NCI-H524 (cell line): ENCODE results near the gene AIG1.

Source experiments
- DNase-seq, 2 experiments: peaks; one replicate each; lab custom pipeline; 2025; lab: John Stamatoyannopoulos, UW

AIG1 gene

DNA sequence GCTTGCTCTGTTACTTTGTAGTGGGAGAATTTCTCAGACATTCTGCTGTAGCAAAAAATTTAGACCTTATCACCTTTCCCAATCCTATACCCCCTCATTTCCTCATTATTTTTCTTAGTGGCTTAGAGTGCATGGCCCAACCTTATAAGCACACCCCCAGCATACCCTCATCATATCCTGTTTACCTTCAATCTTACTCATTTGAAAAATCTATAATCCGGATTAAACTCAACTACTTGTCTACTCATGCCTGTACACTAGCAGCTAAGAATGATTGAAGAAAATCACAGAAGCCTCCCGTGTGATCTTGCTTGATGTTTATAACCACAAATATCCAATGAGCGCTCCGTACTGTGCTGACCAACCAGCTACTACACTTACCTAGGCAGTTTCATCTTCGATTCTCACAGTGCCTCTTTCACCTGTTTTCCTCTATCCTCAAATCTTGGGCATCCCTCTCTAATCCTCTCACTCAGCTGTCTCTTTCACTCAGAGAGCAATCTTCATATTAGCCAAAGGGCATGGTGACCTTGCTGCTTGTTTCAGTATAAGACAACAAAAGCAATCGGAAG, 36.6 kb downstream of the AIG1 start:
- DNase-seq, result peak in 1 of 2 experiments; percentile 55

DNA sequence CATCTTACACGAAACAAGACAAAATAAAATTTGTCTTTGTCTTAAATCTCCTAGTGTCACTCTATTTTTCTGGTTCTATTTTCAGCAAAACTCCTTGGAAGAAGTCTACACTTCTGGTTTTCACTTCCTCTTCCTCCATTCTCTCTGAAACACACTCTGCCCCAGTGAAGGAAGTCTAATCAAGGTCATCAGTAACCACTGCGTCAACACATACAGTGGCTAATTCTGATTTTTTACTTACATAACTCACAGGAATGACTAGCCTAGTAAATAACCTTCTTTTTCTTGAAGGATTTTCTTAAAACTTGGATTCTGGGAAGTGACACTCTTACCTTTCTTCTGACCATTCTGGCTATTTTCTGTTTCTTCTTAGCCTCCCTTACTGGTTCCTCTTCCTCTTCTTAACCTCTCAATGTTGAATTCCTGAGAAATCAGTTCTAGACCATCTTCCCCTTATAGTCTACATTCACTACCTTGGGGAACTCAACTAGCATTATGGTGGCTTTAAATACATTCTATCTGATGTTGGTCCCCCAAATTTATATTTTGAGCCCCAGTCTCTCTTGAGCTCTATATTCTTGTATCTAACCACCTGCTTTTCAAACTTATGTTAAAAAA, 37.5 kb downstream of the AIG1 start:
- no peak for DNase-seq

DNA sequence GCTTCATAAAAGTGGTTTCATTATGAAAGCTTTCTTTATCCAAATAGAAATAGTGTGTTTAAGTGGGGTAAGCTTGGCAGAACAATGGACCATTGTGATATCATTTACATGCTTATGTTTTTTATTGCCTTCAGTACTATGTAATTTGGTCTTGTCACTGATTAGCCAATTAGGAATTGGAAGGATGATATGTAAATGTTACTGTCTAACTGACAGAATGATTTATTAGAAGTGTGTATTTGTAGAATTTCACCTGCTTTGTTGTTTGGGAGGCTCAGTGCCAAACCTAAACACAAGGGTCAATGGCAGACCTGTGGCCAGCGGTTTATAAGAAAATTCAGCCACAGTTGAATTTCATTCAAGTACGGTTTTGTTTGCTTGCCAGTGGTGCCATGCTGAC, 39.0 kb downstream of the AIG1 start:
- no peak for DNase-seq

DNA sequence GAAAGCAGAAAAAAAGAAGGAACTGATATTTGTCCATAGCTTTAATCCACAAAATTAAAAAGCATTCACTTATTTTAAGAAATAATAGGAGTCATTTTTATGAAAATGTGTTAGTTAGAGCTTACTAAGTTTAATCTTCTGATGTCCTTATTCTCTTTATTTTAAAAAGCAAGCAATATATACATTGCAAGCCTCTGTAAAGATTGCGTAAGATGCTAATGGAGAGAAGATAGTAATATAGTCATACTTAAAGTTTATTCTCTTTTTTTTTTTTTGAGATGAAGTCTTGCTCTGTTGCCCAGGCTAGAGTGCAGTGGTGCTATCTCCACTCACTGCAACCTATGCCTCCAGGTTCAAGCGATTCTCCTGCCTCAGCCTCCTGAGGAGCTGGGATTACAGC, 39.7 kb downstream of the AIG1 start:
- DNase-seq, result no peak

DNA sequence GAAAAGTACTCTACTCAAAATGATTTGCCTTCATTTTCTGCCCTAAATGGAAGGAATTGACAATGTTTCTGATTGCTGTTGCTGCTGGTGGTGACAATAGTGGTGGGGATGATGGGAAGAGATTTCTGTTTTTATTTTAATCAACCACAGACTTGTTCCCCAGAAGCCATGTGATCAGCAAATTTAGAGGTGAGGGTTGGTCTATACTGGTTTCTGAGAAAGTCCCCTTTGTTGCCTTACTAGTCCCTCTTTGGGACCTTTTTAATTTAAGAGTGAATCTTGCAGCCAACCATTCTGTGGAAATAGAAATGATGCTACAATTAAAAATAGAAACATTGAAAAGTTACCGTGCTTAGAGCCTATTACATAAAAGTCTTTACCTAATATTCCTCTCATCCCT, 43.2 kb downstream of the AIG1 start:
- no peak for DNase-seq

DNA sequence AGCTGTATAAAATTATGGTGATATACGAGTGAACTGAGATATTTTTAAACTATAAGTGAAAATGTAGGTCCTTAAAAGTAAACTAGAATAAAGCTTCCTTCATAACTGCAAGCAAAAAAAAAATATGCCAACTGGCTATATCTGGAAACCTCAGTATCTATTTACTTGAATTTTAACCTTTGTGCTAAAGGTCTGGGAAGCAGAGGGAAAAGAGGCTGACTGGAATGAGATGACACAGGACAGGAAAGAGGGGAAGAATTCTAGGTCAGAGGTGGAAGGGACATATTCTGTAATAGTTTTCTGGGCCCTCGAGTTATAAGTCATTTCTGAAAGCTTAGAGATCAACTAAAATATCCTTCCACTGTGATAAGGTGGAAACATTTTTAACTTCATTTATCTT, 46.8 kb downstream of the AIG1 start:
- DNase-seq, result no peak

DNA sequence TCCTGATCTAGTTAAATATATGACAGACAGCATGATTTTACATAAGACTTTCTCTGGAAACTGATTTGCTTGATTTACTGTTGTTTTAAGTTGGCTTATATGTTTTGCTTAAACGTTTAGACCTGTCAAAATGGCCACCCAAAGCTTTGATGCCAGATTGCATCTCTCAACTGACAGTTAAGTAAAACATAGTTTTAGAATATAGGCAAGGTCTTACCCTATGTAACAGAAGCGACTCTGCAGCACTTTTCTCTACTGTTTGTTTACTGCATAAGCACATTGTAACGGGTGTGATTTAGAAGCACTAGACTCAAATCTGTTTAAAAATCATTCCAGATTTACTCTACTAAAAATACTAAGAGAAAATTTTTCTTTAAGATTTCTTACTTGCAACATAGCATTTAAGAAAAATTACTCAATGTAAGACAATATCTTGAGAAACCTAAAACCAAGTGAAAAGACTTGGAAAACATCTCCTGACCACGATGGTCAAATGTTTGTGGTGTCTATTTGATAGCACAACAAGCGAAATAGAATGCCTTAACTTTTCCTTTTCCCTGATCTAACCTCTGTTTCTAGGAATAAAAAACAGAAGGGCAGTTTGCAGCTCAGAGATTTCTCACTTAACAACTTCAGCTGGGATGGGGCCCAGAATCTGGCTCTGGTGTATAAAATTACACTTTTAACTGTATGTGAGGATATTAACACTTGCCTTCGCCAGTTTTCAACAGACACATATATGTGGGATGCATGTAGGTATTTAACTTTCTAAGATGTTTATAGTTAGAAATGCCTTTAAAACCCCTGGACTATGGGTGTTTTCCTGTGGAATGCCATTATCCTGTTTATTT, 47.4 kb downstream of the AIG1 start:
- no peak for DNase-seq

DNA sequence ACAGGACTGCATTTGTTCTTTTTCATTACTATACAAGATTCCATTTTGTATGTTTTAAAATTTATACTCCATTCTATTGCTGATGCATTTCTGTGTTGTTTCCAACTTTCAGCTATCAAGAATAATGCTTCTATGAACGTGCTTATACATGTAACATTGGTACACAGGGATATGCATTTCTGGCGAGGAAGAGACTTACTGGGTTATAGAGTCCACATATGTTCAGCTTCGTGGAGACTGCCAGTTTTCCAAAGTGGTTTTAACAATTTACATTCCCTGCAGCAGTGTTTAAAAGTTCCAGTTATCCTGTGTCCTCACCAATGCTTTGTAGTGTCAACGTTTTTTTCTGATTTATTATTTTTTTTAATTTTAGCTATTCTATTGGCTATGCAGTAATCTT, 48.5 kb downstream of the AIG1 start:
- DNase-seq, result no peak

DNA sequence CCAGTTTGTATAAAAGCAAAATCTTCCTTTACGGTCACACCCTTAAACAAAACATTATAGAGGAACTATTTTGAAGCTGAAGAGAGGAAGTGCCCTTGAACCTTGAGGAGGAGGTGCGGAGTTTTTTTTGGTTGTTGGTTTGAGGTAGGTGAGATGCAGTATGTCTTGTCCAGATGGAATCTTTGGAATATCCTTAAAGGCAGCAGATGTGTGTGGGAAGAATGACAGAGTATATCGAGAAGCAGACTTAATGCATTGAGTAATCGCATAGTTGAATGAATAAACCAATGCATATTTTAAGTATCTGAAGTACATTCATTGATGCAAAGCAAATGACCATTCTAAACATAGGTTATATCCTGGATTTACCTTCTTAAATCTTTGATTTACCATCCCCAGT, 49.9 kb downstream of the AIG1 start:
- no peak for DNase-seq

DNA sequence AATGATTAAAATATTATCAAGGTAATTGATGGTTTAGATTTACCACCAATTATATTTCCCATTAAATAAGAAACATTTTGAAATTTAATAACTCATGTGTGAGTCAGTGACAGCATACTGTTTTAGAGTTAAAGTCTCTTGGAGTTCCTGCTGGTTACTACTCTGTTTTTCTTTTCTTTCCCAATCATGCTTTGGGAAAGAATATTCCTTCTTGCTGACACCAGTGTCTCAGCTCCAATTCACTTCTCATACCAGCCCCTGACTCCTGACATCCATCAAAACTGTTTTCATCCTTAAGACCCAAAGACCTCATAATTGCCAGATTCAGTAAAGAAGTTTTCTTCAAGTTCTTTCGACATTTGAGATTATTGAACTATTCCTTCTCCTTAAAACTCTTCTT, 50.3 kb downstream of the AIG1 start:
- no peak for DNase-seq

DNA sequence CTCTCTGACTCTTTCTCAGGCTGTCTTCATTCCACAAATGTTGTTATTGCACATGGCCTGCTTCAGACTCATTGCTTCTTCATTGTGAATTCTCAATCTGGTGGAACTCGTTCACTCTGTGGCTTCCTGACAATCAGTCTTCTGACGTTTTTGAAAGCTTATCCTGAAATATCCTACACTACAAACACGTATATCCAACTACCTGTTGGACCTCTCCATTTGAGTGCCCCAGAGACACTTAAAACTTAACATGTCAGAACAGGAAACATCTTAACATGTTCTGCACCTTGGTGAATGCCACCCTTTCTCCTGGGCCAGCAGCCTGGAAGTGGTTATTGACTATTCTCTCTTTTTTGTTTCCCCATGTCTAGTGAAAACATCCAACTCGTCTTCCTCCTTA, 50.8 kb downstream of the AIG1 start:
- no peak for DNase-seq

DNA sequence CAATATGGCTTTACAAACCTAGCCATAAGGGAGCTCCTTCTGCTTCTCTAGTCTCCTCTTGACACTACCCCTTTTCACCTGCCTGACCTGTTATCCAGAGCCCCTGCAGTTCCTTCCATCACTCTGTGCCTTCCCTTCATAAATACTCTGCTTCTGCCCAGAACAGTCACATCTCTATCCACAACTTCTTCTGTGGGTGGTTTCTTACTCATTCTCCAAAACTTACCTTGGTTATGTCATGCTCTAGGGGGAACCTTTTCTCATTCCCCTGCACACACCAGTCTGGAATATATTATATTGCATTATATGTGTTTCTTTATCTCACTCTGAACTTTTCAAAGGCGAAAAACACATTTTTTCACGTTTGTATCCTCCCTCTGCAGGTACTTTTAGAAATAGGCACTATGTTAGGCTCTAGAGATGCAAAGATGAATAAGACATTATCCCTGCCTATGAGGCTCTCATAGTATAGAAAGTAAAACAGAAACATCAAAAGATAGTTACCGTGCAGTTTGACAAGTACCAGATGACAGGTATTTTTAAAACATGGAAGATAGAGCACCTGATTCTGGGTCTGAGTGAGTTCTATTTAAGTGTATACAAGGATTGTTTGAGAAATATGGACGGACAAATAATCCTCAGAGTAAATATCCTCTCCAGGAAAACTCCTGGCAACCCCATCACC, 51.5 kb downstream of the AIG1 start:
- no peak for DNase-seq

DNA sequence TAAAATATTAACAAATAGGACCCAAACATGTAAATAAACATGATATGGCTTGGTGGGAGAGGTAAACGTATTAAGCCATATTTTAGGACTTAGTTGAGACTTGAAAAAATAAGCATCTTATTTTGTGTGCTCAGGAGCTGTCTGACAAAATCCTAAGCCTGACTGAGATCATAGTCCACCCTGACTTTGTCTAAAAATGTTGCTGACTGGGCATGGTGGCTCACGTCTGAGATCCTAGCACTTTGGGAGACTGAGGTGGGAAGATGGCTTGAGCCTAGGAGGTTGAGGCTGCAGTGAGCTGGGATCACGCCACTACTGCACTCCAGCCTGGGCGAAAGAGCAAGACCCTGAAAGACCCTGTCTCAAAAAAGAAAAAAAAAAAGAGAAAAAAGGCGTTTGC, 52.1 kb downstream of the AIG1 start:
- DNase-seq, result no peak

DNA sequence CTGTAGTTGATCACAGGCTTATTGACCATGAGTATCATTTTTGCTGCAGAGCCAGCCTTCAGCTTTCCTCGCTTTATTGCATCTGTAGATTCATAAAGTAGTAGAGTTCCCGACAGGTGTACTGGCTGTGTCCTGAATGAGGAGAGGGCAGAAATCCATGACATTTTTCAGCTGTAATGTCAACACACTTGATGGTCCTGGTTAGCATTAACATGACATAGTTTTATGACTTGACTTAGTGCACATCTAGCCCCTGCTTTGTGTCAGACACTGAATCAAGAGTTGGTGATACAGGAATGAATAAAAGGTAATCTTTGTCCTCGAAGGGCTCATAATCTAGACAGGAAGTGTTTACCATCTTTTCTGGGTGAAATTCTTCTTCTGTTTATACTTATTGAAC, 55.0 kb downstream of the AIG1 start:
- no peak for DNase-seq

DNA sequence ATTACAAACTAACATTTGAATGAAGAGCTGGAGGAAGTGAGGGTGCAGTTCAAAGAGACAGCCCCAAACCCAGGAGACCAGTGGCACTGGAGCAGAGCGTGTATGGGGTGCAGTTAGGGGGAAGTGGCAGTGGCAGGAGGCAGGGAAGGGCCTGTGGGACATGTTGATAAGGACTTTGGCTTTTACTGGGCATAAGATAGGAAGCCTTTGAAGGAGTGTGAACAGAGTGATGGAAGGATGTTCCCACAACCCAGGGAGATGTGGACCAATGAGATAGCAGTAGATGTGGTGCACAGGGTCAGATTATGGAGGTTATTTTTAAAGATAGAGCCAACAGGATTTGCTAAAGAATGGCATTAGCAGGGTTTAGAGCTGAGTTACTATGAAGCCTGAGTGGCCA, 56.4 kb downstream of the AIG1 start:
- no peak for DNase-seq

DNA sequence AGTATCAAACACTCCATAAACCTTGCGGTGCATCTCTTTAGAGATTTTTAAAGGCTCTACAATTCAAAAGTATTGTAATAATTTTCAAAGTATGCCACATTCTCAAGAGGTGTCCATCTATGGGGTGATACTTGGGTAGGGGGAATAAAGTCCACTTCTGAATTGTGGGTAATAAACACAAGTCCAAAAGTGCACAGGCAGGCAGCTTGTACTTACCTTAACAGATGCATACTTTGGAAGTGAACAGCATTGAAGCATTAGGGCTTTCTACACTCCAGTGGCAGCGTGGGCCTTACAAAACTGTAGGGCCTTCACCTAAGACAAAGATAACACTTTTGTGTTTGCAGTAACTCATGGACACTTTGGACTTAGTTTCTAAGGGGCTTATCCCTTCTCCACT, 58.6 kb downstream of the AIG1 start:
- DNase-seq, result no peak

DNA sequence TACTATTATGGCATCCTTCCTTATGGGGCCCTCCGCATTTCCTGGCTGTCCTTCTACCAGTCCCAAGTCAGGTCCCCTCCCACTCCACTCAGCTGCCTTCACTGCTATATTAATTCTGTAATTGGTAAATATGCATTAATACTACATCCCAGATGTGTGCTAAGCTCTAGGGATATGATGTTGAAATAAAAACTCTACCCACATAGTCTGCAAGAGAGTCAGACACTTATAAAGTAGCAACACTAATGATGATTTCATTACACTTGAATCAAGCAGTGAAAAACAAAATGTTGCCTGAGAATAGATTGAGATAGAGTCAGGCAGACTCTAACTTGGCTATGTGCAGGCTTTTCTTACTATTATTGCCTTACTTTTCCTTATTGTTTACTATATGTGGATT, 62.4 kb downstream of the AIG1 start:
- peak in 1 of 2 experiments; percentile 22 for DNase-seq

DNA sequence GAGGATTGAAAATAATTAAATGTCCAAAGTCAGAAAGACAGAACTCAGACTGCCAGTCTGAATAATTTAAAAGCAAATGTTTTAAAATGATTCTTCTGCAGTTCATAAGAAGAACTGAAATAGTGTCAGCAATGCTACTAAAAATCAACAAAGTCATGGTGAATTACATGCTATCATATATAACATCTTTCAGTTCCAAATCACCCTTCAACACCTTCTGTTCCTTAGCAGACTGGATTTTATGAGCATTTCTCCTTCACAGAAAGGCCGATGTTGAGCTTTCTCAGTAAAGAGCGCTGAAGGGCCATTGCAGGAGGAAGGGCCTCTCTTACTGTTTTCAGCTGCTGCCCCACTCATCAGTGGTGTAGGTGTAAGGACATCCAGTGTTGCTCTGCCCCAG, 63.3 kb downstream of the AIG1 start:
- peak in 1 of 2 experiments; percentile 65 for DNase-seq

DNA sequence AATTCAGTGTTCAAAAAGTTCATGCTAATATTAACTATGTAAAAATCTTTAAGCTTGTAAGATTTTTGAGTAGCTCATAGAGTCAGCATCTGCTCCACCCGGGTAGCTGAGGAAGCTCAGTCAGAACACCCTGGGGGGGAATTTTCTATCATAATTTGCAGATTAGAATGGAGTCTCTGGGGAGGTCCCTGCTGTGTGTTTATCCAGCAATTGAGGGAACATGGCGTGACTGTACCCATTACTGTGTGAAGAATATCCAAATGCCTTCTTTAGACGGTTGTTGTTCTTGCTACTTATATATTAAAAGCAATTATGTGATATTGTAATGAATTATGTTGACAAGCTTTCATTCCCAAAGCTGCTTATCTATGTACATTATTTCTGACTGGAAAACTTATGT, 64.8 kb downstream of the AIG1 start:
- peak; percentile 76 to 86 for DNase-seq

DNA sequence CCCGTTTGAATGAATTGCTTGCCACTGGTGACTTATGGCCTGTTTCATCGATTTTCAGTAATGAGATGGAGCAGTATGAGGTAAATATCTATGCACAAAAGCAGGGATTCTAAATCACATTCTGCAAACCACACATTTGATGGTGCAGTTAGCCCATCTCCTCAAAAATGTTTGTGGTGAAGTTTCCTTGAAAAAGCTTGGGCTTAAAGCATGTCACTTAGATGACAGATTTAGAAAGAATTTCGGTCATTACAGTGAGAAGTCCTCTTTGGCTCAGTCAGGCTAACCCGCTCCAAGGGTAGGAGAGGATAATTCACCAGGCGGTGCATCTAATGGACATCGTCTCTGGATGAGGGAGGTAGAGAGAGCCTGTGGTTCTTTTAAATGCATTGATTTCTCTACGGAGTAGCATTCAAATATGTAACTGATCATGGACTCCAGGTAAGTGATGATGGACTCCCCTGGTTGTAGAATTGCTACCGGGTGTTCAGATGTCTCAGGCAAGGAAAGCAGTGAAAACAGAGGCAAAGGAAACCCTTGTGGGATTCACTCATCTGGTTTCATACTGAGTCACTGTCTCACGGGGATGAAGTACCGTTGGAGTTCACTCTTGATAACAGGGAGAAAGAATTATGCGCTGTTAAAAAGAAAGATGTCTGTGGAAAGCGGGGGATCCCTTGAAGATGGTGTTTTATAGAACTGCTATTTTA, 65.3 kb downstream of the AIG1 start:
- no peak for DNase-seq

DNA sequence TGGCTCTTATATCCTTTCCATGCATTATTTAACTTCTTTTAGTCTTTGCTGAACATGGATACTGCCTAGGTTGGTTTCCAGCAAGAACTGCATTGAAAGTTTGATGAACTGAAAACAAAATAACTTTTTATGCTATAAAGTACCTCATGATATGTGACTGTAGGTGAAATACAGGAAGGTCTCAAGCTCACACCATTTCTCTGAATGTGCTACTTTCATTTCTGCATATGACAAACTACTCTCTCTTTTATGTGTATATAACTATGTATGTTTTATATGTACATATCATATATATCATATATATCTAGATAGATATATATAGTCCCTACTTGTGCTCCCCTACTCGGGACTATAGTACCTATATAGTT, 65.9 kb downstream of the AIG1 start:
- no peak for DNase-seq

DNA sequence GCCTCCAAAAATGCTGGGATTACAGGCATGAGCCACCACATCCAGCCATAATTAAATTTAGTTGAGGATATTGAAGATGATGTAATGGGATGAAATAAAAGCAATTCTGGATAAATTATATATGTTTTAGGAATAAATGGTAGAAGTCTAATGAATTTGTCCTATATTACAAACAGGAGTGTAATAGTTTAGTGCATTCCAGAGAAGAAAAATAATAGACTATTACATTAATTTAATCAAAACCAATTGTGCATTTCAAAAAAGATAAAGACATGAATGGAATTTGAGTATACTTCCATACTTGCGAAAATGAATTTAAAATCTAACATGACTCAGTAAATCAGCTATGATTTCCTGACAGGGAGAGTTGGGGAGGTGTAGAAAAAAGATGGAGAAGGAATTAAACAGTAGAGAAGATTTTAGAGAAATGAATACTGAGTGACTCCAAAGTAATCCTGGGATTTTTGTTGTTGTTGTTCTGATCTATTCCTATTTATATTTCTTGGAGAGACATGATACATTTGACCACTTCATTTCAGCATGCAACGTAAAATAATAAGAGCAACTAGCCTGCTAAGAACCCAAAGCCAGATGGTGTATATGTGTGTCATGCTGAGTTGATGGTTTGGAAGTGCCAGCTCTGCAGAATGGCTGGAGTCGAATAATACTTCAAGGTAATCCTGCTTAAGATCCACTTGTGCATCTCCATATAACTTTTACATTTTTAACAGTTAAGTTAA, 67.4 kb downstream of the AIG1 start:
- DNase-seq, result peak; percentile 87 to 95
